GM10248 (cell line): ENCODE data around the gene SOAT2.

ENCODE experiments used
- CTCF ChIA-PET: fragments of 300-600 bp; sonication (Branson Sonifier 250); formaldehyde crosslinking; extraction: SDS; loops from one replicate; lab custom pipeline; 2021; ENCODE audit warnings: antibody characterized with exemption; lab: Yijun Ruan, JAX
- POLR2A ChIA-PET: fragments of 350-650 bp; sonication (Branson Sonifier 250); formaldehyde crosslinking; extraction: SDS; loops from one replicate; lab custom pipeline; 2020; ENCODE audit warnings: antibody characterized with exemption; lab: Yijun Ruan, JAX
- DNase-seq: peaks from one replicate; pipeline ENCODE4 v3.0.0; 2012; ENCODE audit errors: extremely low spot score
- TF ChIP-seq, protein P1 (sequence below): IDR thresholded peaks from 2 replicates; pipeline ENCODE4 v1.5.1; 2012; ENCODE audit warnings: mild to moderate bottlenecking, low read depth; ENCODE audit errors: extremely low read depth, missing control alignments, control extremely low read depth

Gene SOAT2

DNA sequence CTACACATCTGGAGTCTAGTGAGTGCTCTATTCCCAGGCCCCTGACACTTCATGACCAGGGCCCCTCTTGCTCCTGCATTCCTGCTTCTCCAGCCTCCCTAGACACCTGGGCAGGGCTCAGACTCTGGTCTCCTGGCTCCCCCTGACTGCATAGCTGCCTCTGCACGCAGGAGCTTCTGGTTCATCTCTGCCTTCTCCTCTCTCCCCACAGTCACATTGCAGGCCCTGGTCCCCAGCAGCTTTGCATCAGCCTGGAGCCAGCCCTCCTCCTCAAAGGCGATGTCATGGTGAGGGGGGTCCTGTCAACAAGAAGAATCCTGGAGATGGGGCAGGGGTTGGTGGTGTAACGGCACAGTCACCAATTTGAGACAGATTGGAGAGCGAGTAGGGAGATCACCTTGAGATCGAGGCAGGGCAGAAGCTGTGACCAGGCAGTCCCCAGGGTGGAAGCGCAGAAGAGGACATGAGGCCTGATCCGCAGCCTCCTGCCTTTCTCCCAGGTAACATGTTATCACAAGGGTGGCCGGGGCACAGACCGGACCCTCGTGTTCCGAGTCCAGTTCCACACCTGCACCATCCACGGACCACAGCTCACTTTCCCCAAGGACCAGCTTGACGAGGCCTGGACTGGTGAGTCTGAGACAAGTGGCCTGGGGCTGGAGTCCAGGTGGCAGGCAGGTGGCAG lies 45.3 kb upstream of the SOAT2 start:
- CTCF ChIA-PET, result interaction anchor here (1.0 to 17.8 kb wide), 5 partner anchors 8 to 41 kb away, joined by 3 to 264 read pairs (median 14); partner anchors contain the start of gene TNS2
- TF ChIP-seq, protein P1, sequence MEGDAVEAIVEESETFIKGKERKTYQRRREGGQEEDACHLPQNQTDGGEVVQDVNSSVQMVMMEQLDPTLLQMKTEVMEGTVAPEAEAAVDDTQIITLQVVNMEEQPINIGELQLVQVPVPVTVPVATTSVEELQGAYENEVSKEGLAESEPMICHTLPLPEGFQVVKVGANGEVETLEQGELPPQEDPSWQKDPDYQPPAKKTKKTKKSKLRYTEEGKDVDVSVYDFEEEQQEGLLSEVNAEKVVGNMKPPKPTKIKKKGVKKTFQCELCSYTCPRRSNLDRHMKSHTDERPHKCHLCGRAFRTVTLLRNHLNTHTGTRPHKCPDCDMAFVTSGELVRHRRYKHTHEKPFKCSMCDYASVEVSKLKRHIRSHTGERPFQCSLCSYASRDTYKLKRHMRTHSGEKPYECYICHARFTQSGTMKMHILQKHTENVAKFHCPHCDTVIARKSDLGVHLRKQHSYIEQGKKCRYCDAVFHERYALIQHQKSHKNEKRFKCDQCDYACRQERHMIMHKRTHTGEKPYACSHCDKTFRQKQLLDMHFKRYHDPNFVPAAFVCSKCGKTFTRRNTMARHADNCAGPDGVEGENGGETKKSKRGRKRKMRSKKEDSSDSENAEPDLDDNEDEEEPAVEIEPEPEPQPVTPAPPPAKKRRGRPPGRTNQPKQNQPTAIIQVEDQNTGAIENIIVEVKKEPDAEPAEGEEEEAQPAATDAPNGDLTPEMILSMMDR, result no peak
- POLR2A ChIA-PET, result interaction anchor here (0.6 to 1.9 kb wide), 2 partner anchors 21 to 241 kb away, joined by 4 to 8 read pairs; partner anchors contain the start of genes MYG1 and SPRYD3
- DNase-seq, result no peak

DNA sequence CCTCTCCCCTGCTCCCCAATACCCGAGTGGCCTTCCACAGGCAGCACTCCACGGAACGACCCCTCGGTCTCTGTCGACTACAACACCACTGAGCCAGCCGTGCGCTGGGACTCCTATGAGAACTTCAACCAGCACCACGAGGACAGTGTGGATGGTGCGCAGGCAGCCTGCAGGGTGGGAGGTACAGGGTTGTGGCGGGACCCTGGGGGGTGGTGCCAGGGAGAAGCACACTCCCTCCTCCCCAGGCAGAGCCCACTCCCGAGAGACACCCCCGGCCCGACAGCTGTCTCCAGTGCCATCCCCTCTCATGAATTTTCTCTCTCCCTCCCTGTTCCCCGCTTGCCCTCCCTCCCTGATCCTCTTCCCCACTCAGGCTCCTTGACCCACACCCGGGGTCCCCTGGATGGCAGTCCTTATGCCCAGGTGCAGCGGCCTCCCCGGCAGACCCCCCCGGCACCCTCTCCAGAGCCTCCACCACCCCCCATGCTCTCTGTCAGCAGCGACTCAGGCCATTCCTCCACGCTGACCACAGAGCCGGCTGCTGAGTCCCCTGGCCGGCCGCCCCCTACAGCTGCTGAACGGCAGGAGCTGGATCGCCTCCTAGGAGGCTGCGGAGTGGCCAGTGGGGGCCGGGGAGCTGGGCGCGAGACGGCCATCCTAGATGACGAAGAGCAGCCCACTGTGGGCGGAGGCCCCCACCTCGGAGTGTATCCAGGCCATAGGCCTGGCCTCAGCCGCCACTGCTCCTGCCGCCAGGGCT lies 44.4 kb upstream of the SOAT2 start:
- TF ChIP-seq, protein P1, result no peak
- no peak for DNase-seq
- POLR2A ChIA-PET, result interaction anchor here (0.6 to 1.9 kb wide), 2 partner anchors 20 to 240 kb away, joined by 4 to 8 read pairs; partner anchors contain the start of genes MYG1 and SPRYD3
- CTCF ChIA-PET, result interaction anchor here (1.0 to 17.8 kb wide), 4 partner anchors 7 to 40 kb away, joined by 3 to 264 read pairs (median 134); partner anchors contain the start of gene TNS2

DNA sequence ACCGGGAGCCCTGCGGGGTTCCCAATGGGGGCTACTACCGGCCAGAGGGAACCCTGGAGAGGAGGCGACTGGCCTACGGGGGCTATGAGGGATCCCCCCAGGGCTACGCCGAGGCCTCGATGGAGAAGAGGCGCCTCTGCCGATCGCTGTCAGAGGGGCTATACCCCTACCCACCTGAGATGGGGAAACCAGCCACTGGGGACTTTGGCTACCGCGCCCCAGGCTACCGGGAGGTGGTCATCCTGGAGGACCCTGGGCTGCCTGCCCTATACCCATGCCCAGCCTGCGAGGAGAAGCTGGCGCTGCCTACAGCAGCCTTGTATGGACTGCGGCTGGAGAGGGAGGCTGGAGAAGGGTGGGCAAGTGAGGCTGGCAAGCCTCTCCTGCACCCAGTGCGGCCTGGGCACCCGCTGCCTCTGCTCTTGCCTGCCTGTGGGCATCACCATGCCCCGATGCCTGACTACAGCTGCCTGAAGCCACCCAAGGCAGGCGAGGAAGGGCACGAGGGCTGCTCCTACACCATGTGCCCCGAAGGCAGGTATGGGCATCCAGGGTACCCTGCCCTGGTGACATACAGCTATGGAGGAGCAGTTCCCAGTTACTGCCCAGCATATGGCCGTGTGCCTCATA lies 43.7 kb upstream of the SOAT2 start:
- DNase-seq, result no peak
- TF ChIP-seq, protein P1, result no peak
- ChIA-PET CTCF (interaction anchor here (1.1 to 14.8 kb wide), 3 partner anchors 10 to 39 kb away, joined by 3 to 264 read pairs (median 3); partner anchors contain the start of gene TNS2), POLR2A (no interaction called here)

DNA sequence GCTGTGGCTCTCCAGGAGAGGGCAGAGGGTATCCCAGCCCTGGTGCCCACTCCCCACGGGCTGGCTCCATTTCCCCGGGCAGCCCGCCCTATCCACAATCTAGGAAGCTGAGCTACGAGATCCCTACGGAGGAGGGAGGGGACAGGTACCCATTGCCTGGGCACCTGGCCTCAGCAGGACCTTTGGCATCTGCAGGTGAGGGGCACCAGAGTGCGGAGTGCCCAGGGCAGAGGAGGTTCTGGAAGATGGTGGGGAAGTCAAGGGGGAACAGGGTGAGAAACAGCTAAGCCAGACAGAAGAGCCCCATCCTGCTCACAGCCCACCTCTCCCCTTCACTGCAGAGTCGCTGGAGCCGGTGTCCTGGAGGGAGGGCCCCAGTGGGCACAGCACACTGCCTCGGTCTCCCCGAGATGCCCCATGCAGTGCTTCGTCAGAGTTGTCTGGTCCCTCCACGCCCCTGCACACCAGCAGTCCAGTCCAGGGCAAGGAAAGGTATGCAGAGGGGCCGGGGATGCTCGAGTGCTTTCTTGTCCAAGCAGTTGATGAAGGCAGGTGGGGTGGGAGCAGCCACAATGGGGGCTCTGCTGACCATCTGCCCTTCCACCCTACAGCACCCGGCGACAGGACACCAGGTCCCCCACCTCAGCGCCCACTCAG lies 43.1 kb upstream of the SOAT2 start:
- TF ChIP-seq, protein P1, result no peak

DNA sequence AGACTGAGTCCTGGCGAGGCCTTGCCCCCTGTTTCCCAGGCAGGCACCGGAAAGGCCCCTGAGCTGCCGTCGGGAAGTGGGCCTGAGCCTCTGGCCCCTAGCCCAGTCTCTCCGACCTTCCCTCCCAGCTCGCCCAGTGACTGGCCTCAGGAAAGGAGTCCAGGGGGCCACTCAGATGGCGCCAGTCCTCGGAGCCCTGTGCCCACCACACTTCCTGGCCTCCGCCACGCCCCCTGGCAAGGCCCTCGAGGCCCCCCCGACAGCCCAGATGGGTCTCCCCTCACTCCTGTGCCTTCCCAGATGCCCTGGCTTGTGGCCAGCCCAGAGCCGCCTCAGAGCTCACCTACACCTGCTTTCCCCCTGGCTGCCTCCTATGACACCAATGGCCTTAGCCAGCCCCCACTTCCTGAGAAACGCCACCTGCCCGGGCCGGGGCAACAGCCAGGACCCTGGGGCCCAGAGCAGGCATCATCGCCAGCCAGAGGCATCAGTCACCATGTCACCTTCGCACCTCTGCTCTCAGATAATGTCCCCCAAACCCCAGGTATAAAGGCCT lies 42.5 kb upstream of the SOAT2 start:
- DNase-seq, result no peak
- ChIA-PET CTCF (interaction anchor here (13.7 to 14.8 kb wide), 2 partner anchors 11 to 38 kb away, joined by 264 to 294 read pairs; partner anchors contain the start of genes IGFBP6, SOAT2 and TNS2), POLR2A (no interaction called here)
- TF ChIP-seq, protein P1, result no peak

More for the DNA sequence above, 43.1 kb upstream of the SOAT2 start:
- no peak for DNase-seq
- ChIA-PET CTCF (interaction anchor here (1.1 to 14.8 kb wide), 3 partner anchors 10 to 39 kb away, joined by 3 to 264 read pairs (median 3); partner anchors contain the start of gene TNS2), POLR2A (no interaction called here)
